ENCODE results near the gene AFAP1.

The AFAP1 gene

GRCh38 chr4:7760228-7760627 lies 179.4 kb downstream of the AFAP1 start:
- no peak for DNase-seq (ENCODE audit: low read depth in 1 of 2, low spot score in 1 of 2)

- DNase-seq (ENCODE audit: low read depth in 1 of 2, low spot score in 1 of 2): no peak
Observed at GRCh38 chr4:7759635-7760034, 180.0 kb downstream of the AFAP1 start.

DNA sequence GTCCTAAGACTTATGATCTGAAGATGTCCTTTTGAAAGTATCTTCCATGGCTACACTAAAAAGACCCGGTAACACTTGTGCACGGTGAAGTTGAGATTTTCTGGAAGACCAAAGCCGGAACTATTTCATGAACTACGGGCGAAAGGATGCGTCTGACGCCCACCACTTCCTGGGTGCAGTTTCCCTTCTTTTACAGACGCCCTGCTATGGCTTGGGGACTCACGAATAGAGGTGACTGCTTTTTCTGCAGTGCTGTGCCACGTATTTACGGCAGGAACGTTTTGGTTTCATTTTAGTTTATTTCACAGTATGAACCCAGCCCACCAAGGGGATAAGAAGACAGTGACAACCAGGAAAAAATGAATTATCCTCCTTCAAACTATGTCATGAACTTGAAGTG lies 180.4 kb downstream of the AFAP1 start:
- peak; percentile 27 to 36 for DNase-seq (ENCODE audit: low read depth in 1 of 2, low spot score in 1 of 2)

DNA sequence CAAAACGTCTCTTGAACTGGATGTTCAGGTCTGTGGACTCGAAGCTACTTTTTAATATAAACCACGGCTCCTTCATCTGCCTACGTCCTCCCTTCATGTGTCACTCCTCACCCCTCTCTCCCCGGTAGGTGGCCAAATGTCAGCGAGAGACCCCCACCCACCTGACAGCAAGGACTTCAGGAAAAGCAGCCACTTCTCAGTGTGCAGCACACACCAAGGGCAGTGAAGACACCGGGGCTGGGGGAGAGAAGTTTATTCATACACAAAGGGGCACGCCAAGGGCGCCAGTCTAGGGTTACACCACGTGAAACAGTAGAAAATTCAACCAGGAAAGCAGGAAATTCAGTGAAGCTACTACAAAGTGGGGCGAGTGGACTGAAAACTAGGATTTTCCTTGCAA lies 181.2 kb downstream of the AFAP1 start:
- no peak for DNase-seq (ENCODE audit: low read depth in 1 of 2, low spot score in 1 of 2)

DNA sequence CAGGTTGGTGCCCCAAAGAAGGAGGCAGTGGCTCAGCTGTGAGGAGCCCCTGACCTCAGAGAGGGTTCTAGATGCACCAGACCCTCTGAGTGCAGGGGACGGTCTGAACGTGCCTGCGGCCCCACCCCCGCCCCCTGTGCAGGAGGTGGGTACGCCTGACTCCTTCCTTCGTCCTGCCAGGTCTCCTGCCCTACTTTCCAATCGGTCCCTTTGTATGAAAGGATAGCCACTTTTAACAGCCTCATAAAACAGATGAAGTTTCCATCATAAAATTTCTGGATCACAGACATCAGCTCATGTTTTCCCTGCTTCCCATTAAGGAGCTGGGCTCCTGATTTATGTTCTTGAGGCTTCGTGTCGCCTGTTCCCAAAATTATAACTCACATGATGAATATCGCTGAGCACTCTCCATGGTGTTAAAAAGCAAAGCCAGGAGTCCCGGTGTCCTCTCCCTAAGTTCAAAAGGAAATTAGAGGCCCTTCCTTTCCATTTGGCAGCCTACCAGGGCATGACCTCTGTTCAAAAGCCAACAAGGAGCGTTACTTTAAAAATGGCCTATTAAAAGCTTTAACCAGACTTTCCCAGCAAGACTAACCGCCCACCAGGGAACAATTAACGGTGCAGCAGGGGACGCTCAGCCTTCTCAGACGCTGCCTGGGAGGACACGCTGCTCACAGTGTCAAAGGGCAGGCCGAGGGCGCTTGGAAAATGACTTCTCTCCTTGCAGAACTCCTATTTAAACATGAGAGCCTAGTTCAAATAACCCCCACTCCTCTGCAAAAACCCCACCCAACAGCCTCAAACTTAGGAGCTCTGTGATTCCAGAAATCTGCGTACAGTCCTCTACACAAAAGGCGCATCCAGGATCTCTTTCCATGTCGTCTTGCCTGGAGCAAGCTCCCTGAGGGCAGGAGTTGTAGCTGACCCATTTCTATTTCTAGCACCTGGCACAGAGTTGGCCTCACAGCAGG lies 181.9 kb downstream of the AFAP1 start:
- DNase-seq (ENCODE audit: low read depth in 1 of 2, low spot score in 1 of 2): no peak

GRCh38 chr4:7756561-7757355 lies 182.9 kb downstream of the AFAP1 start:
- DNase-seq (ENCODE audit: low read depth in 1 of 2, low spot score in 1 of 2): no peak

- no peak for DNase-seq (ENCODE audit: low read depth in 1 of 2, low spot score in 1 of 2)
Observed at GRCh38 chr4:7756071-7756470, 183.6 kb downstream of the AFAP1 start.

DNA sequence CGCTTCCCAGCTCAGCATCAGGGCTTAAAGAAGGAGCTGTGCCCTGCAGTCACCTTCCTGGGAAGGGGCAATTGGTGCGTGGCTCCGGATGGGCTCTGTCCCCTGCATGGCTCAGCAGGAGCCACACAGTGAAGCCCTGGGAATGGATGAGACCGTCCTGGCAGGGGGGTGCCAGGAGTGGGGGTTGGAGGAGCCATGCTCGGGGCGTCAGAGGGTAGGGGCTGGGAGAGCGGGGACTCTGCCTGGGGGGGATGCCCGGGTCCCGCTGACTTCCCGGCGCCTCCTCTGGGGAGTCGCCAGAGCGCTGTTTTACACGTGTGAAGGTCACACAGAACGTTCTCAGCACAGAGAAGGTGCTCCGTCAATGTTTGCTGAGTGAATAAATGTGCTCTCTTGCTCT lies 184.1 kb downstream of the AFAP1 start:
- DNase-seq (ENCODE audit: low read depth in 1 of 2, low spot score in 1 of 2): no peak

- no peak for DNase-seq (ENCODE audit: low read depth in 1 of 2, low spot score in 1 of 2)
Observed at GRCh38 chr4:7754565-7755262, 184.9 kb downstream of the AFAP1 start.

- DNase-seq (ENCODE audit: low read depth in 1 of 2, low spot score in 1 of 2): no peak
Observed at GRCh38 chr4:7753931-7754465, 185.7 kb downstream of the AFAP1 start.

DNA sequence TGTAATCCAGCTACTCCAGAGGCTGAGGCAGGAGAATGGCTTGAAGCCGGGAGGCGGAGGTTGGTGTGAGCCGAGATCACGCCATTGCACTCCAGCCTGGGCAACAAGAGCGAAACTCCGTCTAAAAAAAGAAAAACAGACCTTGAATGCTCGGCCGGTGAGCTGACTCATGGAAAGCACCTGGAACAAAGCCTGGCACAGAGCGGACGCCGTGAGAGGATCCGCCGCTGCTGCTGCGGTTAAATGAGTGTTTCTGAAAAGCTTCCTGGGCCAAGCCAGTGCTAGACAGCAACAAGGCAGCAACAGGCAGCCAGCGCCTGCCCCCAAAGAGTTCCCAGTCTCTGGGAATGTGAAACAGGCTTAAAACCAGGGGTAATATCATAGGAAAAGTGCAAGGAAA lies 186.4 kb downstream of the AFAP1 start:
- DNase-seq (ENCODE audit: low read depth in 1 of 2, low spot score in 1 of 2): no peak

DNA sequence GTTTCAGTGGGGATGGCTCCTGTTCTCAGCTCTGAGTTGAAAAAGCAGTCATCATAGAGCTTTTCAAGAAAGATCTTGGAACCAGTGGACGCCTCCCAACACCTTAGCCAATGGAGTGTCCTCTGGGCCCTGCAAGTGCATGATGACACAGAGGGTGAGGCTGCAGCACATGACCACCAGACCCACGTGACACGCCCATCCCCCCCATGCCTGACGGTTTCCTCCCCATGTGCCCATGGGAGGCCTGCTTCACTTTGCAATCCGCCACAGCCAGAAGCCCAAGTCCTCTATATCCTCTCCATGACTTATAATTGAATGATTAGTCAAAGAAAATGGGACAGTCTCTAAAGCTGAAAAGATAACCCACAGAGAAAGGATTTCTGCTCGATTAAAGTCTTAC lies 187.0 kb downstream of the AFAP1 start:
- no peak for DNase-seq (ENCODE audit: low read depth in 1 of 2, low spot score in 1 of 2)

- no peak for DNase-seq (ENCODE audit: low read depth in 1 of 2, low spot score in 1 of 2)
Observed at GRCh38 chr4:7750972-7751371, 188.7 kb downstream of the AFAP1 start.

DNA sequence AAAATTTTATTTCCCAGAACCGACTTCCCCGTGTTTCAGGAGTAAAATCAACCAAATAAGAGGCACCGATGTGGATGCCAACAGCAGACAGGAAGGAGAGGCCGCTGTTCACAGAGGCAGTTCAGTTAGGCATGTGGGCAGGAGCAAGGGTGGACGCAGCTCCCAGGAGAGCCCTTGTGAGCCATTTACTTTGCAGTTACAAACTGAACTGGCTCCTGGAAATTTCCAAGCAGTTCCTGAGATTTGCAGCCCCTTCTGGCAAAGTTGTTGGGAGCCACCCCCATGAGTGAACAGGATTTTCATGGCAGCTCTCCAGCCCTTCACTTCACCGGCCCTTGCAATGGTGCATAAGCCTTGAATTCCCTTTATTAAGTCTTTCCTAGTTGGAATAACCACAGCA lies 189.1 kb downstream of the AFAP1 start:
- no peak for DNase-seq (ENCODE audit: low read depth in 1 of 2, low spot score in 1 of 2)

DNA sequence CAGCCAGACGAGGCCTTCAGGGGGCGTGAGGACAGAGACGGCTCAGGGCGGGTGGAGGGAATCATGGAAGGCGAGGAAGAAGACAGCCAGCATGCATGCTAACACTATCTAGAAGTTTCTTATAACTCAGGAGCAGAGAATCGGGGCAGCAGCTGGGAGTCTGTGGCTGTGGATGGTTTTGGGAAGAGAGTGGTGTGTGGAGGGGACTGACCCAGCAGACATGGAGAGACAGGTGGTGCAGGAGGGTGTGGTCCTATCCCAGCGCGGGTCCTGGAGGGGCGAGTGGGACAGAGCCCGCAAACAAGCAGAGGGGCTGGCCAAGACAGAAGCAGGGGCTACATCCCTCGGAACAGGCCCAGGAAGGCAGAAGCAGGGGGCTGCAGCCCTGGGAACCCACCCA lies 192.1 kb downstream of the AFAP1 start:
- DNase-seq (ENCODE audit: low read depth in 1 of 2, low spot score in 1 of 2): no peak

DNA sequence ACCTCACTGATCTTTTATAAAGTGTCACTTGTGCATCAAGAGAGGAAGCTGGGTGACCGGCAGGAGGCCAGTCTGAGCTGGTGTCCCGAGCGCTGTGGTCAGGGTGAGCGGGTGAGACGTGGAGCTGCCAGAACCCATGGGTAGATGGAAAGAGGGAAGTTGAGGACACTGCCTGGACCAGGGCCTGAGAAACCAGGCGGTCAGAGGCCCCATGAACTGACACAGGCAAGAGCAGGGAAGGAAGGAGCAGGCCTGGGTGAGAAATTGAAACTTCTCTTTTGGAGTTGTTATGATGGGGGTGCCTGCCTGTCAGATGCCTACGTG lies 192.6 kb downstream of the AFAP1 start:
- DNase-seq (ENCODE audit: low read depth in 1 of 2, low spot score in 1 of 2): no peak

- no peak for DNase-seq (ENCODE audit: low read depth in 1 of 2, low spot score in 1 of 2)
Observed at GRCh38 chr4:7746351-7747061, 193.2 kb downstream of the AFAP1 start.

DNA sequence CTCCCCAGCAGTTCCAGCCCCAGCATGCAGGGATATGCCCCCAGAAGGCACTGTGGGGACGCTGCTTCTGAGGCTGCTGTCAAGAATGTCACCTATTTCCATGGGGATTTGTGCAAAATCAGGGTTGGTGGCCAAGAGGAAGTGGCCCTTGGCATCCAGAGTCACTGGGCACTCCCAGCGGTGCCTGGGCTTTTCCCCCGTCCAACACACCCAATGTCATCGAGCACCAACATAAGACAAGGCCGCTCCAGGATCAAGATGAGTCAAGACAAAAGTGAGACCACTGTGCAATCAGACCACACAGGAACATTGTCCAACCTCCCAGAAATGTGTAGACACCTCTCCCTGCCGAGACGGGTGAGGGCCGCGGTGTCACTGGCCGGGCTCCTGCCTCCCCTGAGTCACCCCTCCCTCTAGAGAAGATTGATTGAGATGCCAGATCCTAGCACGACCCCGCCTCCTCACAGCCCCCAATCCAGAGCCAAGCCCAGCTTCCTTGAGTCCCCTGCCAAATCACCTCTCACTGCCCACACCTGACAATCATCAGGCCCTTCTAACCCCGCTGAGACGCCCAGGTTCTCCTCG lies 194.3 kb downstream of the AFAP1 start:
- no peak for DNase-seq (ENCODE audit: low read depth in 1 of 2, low spot score in 1 of 2)

DNA sequence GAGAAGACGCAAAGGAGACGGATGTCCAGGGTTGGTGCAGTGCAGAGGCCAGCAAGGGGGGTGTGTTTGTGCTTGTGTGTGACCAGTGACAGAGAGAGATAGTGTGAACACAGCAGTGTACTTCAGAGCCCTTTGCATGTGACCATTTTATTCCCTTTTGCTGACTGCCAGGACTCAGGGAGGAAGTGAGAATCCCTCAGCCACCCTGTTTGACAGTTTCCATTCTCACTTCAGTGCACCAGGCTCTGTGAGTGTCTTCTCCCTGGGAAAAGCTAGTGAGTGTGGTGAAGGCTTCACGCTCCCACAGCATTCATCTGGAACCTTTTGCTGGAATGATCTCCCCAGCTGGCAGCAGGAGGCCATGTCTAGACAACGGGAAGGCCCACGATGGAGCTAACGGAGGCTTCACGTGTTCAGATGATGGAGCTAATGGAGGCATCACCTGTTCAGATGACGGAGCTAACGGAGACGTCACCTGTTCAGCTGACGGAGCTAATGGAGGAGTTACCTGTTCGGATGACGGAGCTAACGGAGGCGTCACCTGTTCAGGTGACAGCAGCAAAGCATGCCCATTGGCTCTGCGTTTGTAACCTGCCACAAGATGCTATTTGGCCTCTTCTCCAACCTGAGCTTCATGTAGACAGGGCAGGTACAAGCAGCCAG lies 195.4 kb downstream of the AFAP1 start:
- no peak for DNase-seq (ENCODE audit: low read depth in 1 of 2, low spot score in 1 of 2)

DNA sequence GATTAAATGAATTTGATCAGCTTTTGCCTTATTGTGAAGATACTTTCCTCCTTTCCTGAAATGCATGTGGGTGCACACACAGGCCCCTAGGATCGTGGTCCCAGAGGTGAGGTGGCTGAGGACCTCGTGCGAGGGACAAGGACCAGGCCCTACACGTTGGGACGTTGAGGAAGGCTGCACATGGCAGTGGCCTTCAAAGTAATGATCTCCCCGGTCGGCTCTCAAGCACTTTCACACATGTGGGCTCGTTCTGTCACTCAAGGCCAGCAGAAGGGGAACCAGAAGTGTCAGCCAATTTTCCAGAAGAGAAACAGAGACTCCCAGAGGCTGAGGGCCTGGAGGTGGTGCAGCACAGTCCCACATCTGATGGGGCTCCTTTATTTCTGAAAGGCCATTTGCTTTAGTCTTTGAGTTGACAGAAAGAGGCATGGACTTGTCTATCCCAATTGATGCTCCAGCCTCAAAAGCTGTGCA lies 196.8 kb downstream of the AFAP1 start:
- DNase-seq (ENCODE audit: low read depth in 1 of 2, low spot score in 1 of 2): no peak

All from activated T-helper 1 cell treated with anti-CD3 and anti-CD28 coated beads, Interleukin-2, amount 50 U/mL, for 16 hours (primary cell).